HL-60/S4 (cell line): ENCODE measurements around the gene SH3RF1.
"Not testable (repeated sequence)": the region's sequence is repeated elsewhere in the genome, so short reads cannot be mapped to it uniquely, and the experiment has no call there.

ENCODE experiments used
- in situ Hi-C: fragments of 300-500 bp; cut with MboI; formaldehyde crosslinking; loops from 2 replicates; pipeline ENCODE4 v1.14.3; 2022; ENCODE audit warnings: low sequenced_read_pairs

SH3RF1 gene

GRCh38 chr4:169229571-169230028 lies 41.2 kb downstream of the SH3RF1 start:
- in situ Hi-C loops: no loop called here

GRCh38 chr4:169228076-169228475 lies 42.7 kb downstream of the SH3RF1 start:
- in situ Hi-C loops: no loop called here

- in situ Hi-C loops: no loop called here
Measured at GRCh38 chr4:169226565-169226964, 44.2 kb downstream of the SH3RF1 start.

GRCh38 chr4:169225812-169226211 lies 44.9 kb downstream of the SH3RF1 start:
- in situ Hi-C loops: no loop called here

GRCh38 chr4:169225058-169225751 lies 45.6 kb downstream of the SH3RF1 start:
- in situ Hi-C loops: no loop called here

GRCh38 chr4:169222761-169223160 lies 48.0 kb downstream of the SH3RF1 start:
- in situ Hi-C loops: no loop called here

- in situ Hi-C loops: no loop called here
Measured at GRCh38 chr4:169221662-169222061, 49.1 kb downstream of the SH3RF1 start.

- in situ Hi-C loops: no loop called here
Measured at GRCh38 chr4:169220854-169221411, 49.8 kb downstream of the SH3RF1 start.

GRCh38 chr4:169220447-169220846 lies 50.3 kb downstream of the SH3RF1 start:
- in situ Hi-C loops: no loop called here

- in situ Hi-C loops: no loop called here
Measured at GRCh38 chr4:169219440-169219839, 51.3 kb downstream of the SH3RF1 start.

- in situ Hi-C loops: no loop called here
Measured at GRCh38 chr4:169215656-169216055, 55.1 kb downstream of the SH3RF1 start.

- in situ Hi-C loops: no loop called here
Measured at GRCh38 chr4:169212981-169213380, 57.8 kb downstream of the SH3RF1 start.

- in situ Hi-C loops: no loop called here
Measured at GRCh38 chr4:169210504-169211118, 60.1 kb downstream of the SH3RF1 start.

- in situ Hi-C loops: no loop called here
Measured at GRCh38 chr4:169209388-169209883, 61.3 kb downstream of the SH3RF1 start.

GRCh38 chr4:169208516-169208915 lies 62.2 kb downstream of the SH3RF1 start:
- in situ Hi-C loops: no loop called here

- in situ Hi-C loops: no loop called here
Measured at GRCh38 chr4:169208090-169208455, 62.7 kb downstream of the SH3RF1 start.

GRCh38 chr4:169207436-169208089 lies 63.2 kb downstream of the SH3RF1 start:
- in situ Hi-C loops: no loop called here

- in situ Hi-C loops: no loop called here
Measured at GRCh38 chr4:169205744-169206080, 65.0 kb downstream of the SH3RF1 start.

GRCh38 chr4:169205075-169205743 lies 65.5 kb downstream of the SH3RF1 start:
- in situ Hi-C loops: no loop called here

GRCh38 chr4:169203891-169204290 lies 66.9 kb downstream of the SH3RF1 start:
- in situ Hi-C loops: no loop called here

GRCh38 chr4:169203278-169203677 lies 67.5 kb downstream of the SH3RF1 start:
- in situ Hi-C loops: not testable (repeated sequence)
